ENCODE measurements around the gene CLGN. TPM values are rescaled to one million over a fixed set of nuclear protein-coding genes. Genes with fewer than 3 reads are reported as not detected.

Gene CLGN
- total and polyA plus RNA-seq, 3 experiments from 2014 or later: not detected

- ChIA-PET POLR2A (no interaction called here), CTCF (interaction anchor here (2.1 kb wide), 1 partner anchor 21 kb away, joined by 9 read pairs; no protein-coding TSS in a partner anchor)
- H3K4me1 Mint-ChIP-seq: peaks cover 8 to 13% (median 9%) of the 10 kb centered on the region in 3 donors
- Histone ChIP-seq H3K4me3 (ENCODE audit: low read length) (no peak overlapping the region), H3K9me3 (ENCODE audit: low read length) (no peaks in the 10 kb centered on the region), H3K27ac (ENCODE audit: low read depth, low read length) (no peak overlapping the region), H3K36me3 (ENCODE audit: insufficient read depth, low read length) (no peaks in the 10 kb centered on the region), H3K27me3 (ENCODE audit: insufficient read depth, low read length, poor library complexity, severe bottlenecking) (no peaks in the 10 kb centered on the region), H3K4me1 (ENCODE audit: insufficient read depth, low read length) (peaks cover 6% of the 10 kb centered on the region)
- H3K4me3 Mint-ChIP-seq: no peak overlapping the region
- DNase-seq: no peak
- H3K27ac Mint-ChIP-seq: no peak overlapping the region
- H3K36me3 Mint-ChIP-seq: no peaks in the 10 kb centered on the region
- H3K9me3 Mint-ChIP-seq: no peaks in the 10 kb centered on the region
- H3K27me3 Mint-ChIP-seq: peaks cover 11 to 20% of the 10 kb centered on the region in 2 donors
Observed at GRCh38 chr4:140358281-140358680, 69.2 kb downstream of the CLGN start.

GRCh38 chr4:140357868-140358267 lies 69.6 kb downstream of the CLGN start:
- Mint-ChIP-seq H3K36me3 (no peaks in the 10 kb centered on the region), H3K4me1 (peaks cover 8 to 13% (median 9%) of the 10 kb centered on the region in 3 donors), H3K9me3 (no peaks in the 10 kb centered on the region), H3K4me3 (no peak overlapping the region), H3K27me3 (peaks cover 11 to 20% of the 10 kb centered on the region in 2 donors), H3K27ac (no peak overlapping the region)
- no peak overlapping the region for H3K27ac ChIP-seq (ENCODE audit: low read depth, low read length)
- ChIA-PET CTCF (no interaction called here), POLR2A (no interaction called here)
- H3K36me3 ChIP-seq (ENCODE audit: insufficient read depth, low read length): no peaks in the 10 kb centered on the region
- no peak for DNase-seq
- H3K4me3 ChIP-seq (ENCODE audit: low read length): no peak overlapping the region
- H3K27me3 ChIP-seq (ENCODE audit: insufficient read depth, low read length, poor library complexity, severe bottlenecking): no peaks in the 10 kb centered on the region
- H3K4me1 ChIP-seq (ENCODE audit: insufficient read depth, low read length): peaks cover 8% of the 10 kb centered on the region
- H3K9me3 ChIP-seq (ENCODE audit: low read length): no peaks in the 10 kb centered on the region

GRCh38 chr4:140355288-140355687 lies 72.2 kb downstream of the CLGN start:
- H3K27ac ChIP-seq (ENCODE audit: low read depth, low read length): no peak overlapping the region
- no peak overlapping the region for H3K4me3 ChIP-seq (ENCODE audit: low read length)
- peaks cover 8 to 13% (median 9%) of the 10 kb centered on the region in 3 donors for H3K4me1 Mint-ChIP-seq
- H3K27ac Mint-ChIP-seq: no peak overlapping the region
- H3K27me3 ChIP-seq (ENCODE audit: insufficient read depth, low read length, poor library complexity, severe bottlenecking): no peaks in the 10 kb centered on the region
- no peaks in the 10 kb centered on the region for H3K9me3 Mint-ChIP-seq
- peaks cover 15 to 29% of the 10 kb centered on the region in 2 donors for H3K27me3 Mint-ChIP-seq
- ChIA-PET CTCF (no interaction called here), POLR2A (no interaction called here)
- H3K4me3 Mint-ChIP-seq: no peak overlapping the region
- no peaks in the 10 kb centered on the region for H3K9me3 ChIP-seq (ENCODE audit: low read length)
- no peaks in the 10 kb centered on the region for H3K36me3 Mint-ChIP-seq
- peaks cover 8% of the 10 kb centered on the region for H3K4me1 ChIP-seq (ENCODE audit: insufficient read depth, low read length)
- no peaks in the 10 kb centered on the region for H3K36me3 ChIP-seq (ENCODE audit: insufficient read depth, low read length)
- no peak for DNase-seq

GRCh38 chr4:140353786-140354185 lies 73.7 kb downstream of the CLGN start:
- peaks cover 19 to 32% of the 10 kb centered on the region in 2 donors for H3K27me3 Mint-ChIP-seq
- Histone ChIP-seq H3K36me3 (ENCODE audit: insufficient read depth, low read length) (no peaks in the 10 kb centered on the region), H3K4me1 (ENCODE audit: insufficient read depth, low read length) (peaks cover 8% of the 10 kb centered on the region), H3K27ac (ENCODE audit: low read depth, low read length) (no peak overlapping the region), H3K9me3 (ENCODE audit: low read length) (no peaks in the 10 kb centered on the region), H3K4me3 (ENCODE audit: low read length) (no peak overlapping the region), H3K27me3 (ENCODE audit: insufficient read depth, low read length, poor library complexity, severe bottlenecking) (no peaks in the 10 kb centered on the region)
- peak overlapping the region in 1 of 8 donors; percentile 25 for H3K27ac Mint-ChIP-seq
- H3K4me1 Mint-ChIP-seq: peaks cover 8 to 10% (median 9%) of the 10 kb centered on the region in 3 donors
- no peak overlapping the region for H3K4me3 Mint-ChIP-seq
- H3K36me3 Mint-ChIP-seq: no peaks in the 10 kb centered on the region
- ChIA-PET POLR2A (no interaction called here), CTCF (no interaction called here)
- H3K9me3 Mint-ChIP-seq: no peaks in the 10 kb centered on the region
- peak in 1 of 5 donors; percentile 33 for DNase-seq

GRCh38 chr4:140351093-140352075 lies 76.1 kb downstream of the CLGN start:
- peaks cover 13 to 40% of the 10 kb centered on the region in 2 donors for H3K27me3 Mint-ChIP-seq

GRCh38 chr4:140349816-140350215 lies 77.6 kb downstream of the CLGN start:
- POLR2A ChIA-PET: no interaction called here
- Mint-ChIP-seq H3K4me3 (no peak overlapping the region), H3K9me3 (no peaks in the 10 kb centered on the region), H3K27me3 (peaks cover 13 to 44% of the 10 kb centered on the region in 2 donors), H3K4me1 (peaks cover 8 to 10% (median 9%) of the 10 kb centered on the region in 3 donors), H3K27ac (no peak overlapping the region), H3K36me3 (no peaks in the 10 kb centered on the region)
- Histone ChIP-seq H3K4me1 (ENCODE audit: insufficient read depth, low read length) (peaks cover 8% of the 10 kb centered on the region), H3K27ac (ENCODE audit: low read depth, low read length) (no peak overlapping the region), H3K4me3 (ENCODE audit: low read length) (no peak overlapping the region), H3K9me3 (ENCODE audit: low read length) (no peaks in the 10 kb centered on the region), H3K36me3 (ENCODE audit: insufficient read depth, low read length) (no peaks in the 10 kb centered on the region), H3K27me3 (ENCODE audit: insufficient read depth, low read length, poor library complexity, severe bottlenecking) (no peaks in the 10 kb centered on the region)
- CTCF ChIA-PET: interaction anchor here (1.4 kb wide), 1 partner anchor 10 kb away, joined by 6 read pairs; no protein-coding TSS in a partner anchor
- DNase-seq: no peak

More at GRCh38 chr4:140351093-140352075, 76.1 kb downstream of the CLGN start:
- H3K4me3 Mint-ChIP-seq: no peak overlapping the region
- Histone ChIP-seq H3K27me3 (ENCODE audit: insufficient read depth, low read length, poor library complexity, severe bottlenecking) (no peaks in the 10 kb centered on the region), H3K9me3 (ENCODE audit: low read length) (no peaks in the 10 kb centered on the region), H3K4me1 (ENCODE audit: insufficient read depth, low read length) (peaks cover 8% of the 10 kb centered on the region), H3K27ac (ENCODE audit: low read depth, low read length) (no peak overlapping the region), H3K36me3 (ENCODE audit: insufficient read depth, low read length) (no peaks in the 10 kb centered on the region), H3K4me3 (ENCODE audit: low read length) (no peak overlapping the region)
- CTCF ChIA-PET: interaction anchor here (1.4 kb wide), 1 partner anchor 9 kb away, joined by 6 read pairs; no protein-coding TSS in a partner anchor
- peaks cover 8 to 10% (median 9%) of the 10 kb centered on the region in 3 donors for H3K4me1 Mint-ChIP-seq
- POLR2A ChIA-PET: no interaction called here
- no peak overlapping the region for H3K27ac Mint-ChIP-seq
- no peaks in the 10 kb centered on the region for H3K36me3 Mint-ChIP-seq
- no peak for DNase-seq
- H3K9me3 Mint-ChIP-seq: no peaks in the 10 kb centered on the region

GRCh38 chr4:140346136-140346535 lies 81.3 kb downstream of the CLGN start:
- no peak for DNase-seq
- Histone ChIP-seq H3K27me3 (ENCODE audit: insufficient read depth, low read length, poor library complexity, severe bottlenecking) (no peaks in the 10 kb centered on the region), H3K27ac (ENCODE audit: low read depth, low read length) (no peak overlapping the region), H3K4me3 (ENCODE audit: low read length) (no peak overlapping the region), H3K4me1 (ENCODE audit: insufficient read depth, low read length) (no peaks in the 10 kb centered on the region), H3K9me3 (ENCODE audit: low read length) (no peaks in the 10 kb centered on the region), H3K36me3 (ENCODE audit: insufficient read depth, low read length) (no peaks in the 10 kb centered on the region)
- Mint-ChIP-seq H3K9me3 (peaks cover 0 to 2% (median 0%) of the 10 kb centered on the region in 5 donors), H3K27me3 (peaks cover 16 to 54% of the 10 kb centered on the region in 2 donors), H3K27ac (no peak overlapping the region), H3K4me3 (no peak overlapping the region), H3K36me3 (no peaks in the 10 kb centered on the region), H3K4me1 (peaks cover 0 to 4% (median 3%) of the 10 kb centered on the region in 3 donors)
- CTCF ChIA-PET: interaction anchor here (1.9 kb wide), 1 partner anchor 14 kb away, joined by 4 read pairs; no protein-coding TSS in a partner anchor
- POLR2A ChIA-PET: no interaction called here

- Histone ChIP-seq H3K4me3 (ENCODE audit: low read length) (no peak overlapping the region), H3K27ac (ENCODE audit: low read depth, low read length) (no peak overlapping the region), H3K36me3 (ENCODE audit: insufficient read depth, low read length) (no peaks in the 10 kb centered on the region), H3K27me3 (ENCODE audit: insufficient read depth, low read length, poor library complexity, severe bottlenecking) (no peaks in the 10 kb centered on the region), H3K4me1 (ENCODE audit: insufficient read depth, low read length) (no peaks in the 10 kb centered on the region), H3K9me3 (ENCODE audit: low read length) (no peaks in the 10 kb centered on the region)
- Mint-ChIP-seq H3K36me3 (no peaks in the 10 kb centered on the region), H3K4me1 (peaks cover 0 to 4% (median 3%) of the 10 kb centered on the region in 3 donors), H3K27ac (no peak overlapping the region), H3K4me3 (no peak overlapping the region), H3K9me3 (peaks cover 0 to 2% (median 0%) of the 10 kb centered on the region in 5 donors), H3K27me3 (peaks cover 11 to 44% of the 10 kb centered on the region in 2 donors)
- DNase-seq: no peak
- CTCF ChIA-PET: interaction anchor here (1.9 kb wide), 1 partner anchor 15 kb away, joined by 4 read pairs; no protein-coding TSS in a partner anchor
- POLR2A ChIA-PET: no interaction called here
Observed at GRCh38 chr4:140344621-140345020, 82.8 kb downstream of the CLGN start.
